Progenitor cell of endocrine pancreas (in vitro differentiated cells): ENCODE measurements around the gene L3MBTL3. TPM values are rescaled to one million over a fixed set of nuclear protein-coding genes. Genes with fewer than 3 reads are reported as not detected.

Experiments used
- DNase-seq: peaks from one replicate; pipeline ENCODE4 v3.0.0; 2021; ENCODE audit warnings: low spot score; ENCODE audit not compliant: unreplicated experiment
- H3K27ac Mint-ChIP-seq: 2 replicates; pipeline ENCODE4 v1.8.0; 2021; ENCODE audit warnings: mild to moderate bottlenecking, moderate library complexity, mixed read lengths
- H3K27me3 Mint-ChIP-seq: 2 replicates; pipeline ENCODE4 v1.8.0; 2021; ENCODE audit warnings: mixed read lengths
- H3K36me3 Mint-ChIP-seq: 2 replicates; pipeline ENCODE4 v1.8.0; 2022; ENCODE audit warnings: mixed read lengths; ENCODE audit not compliant: insufficient read depth
- H3K4me1 Mint-ChIP-seq: 2 replicates; pipeline ENCODE4 v1.8.0; 2021; ENCODE audit warnings: low read depth, mixed read lengths
- H3K4me3 Mint-ChIP-seq: 2 replicates; pipeline ENCODE4 v1.8.0; 2021; ENCODE audit warnings: low read depth, mild to moderate bottlenecking, moderate library complexity, mixed read lengths
- H3K9me3 Mint-ChIP-seq: 2 replicates; pipeline ENCODE4 v1.8.0; 2021; ENCODE audit warnings: low read depth, mixed read lengths
- CTCF ChIP-seq: fragments of 200-600 bp; sonication (generic); IDR thresholded peaks from one replicate; pipeline ENCODE4 v1.5.0; 2021; ENCODE audit warnings: antibody characterized with exemption, mild to moderate bottlenecking; ENCODE audit not compliant: unreplicated experiment
- total RNA-seq: library from RNA; stranded (reverse); gene quantifications from 2 replicates; pipeline ENCODE4 v1.2.1, GENCODE V29; 2021

L3MBTL3 gene
- total RNA-seq, 1 donor from 2014 or later = 30.3 TPM

- no peak for DNase-seq
- H3K36me3 Mint-ChIP-seq = peaks cover 19% of the 10 kb centered on the region
- peaks cover 3% of the 10 kb centered on the region for H3K9me3 Mint-ChIP-seq
- H3K27ac Mint-ChIP-seq = no peak overlapping the region
- peaks cover 7% of the 10 kb centered on the region for H3K4me1 Mint-ChIP-seq
- H3K27me3 Mint-ChIP-seq = no peaks in the 10 kb centered on the region
- no peak for TF ChIP-seq CTCF
- H3K4me3 Mint-ChIP-seq = no peak overlapping the region
These were observed 27.2 kb downstream of the L3MBTL3 start for GRCh38 chr6:130045622-130046021.

- peaks cover 6% of the 10 kb centered on the region for H3K4me1 Mint-ChIP-seq
- no peak overlapping the region for H3K4me3 Mint-ChIP-seq
- no peaks in the 10 kb centered on the region for H3K9me3 Mint-ChIP-seq
- H3K36me3 Mint-ChIP-seq = peaks cover 24% of the 10 kb centered on the region
- no peaks in the 10 kb centered on the region for H3K27me3 Mint-ChIP-seq
- no peak overlapping the region for H3K27ac Mint-ChIP-seq
- TF ChIP-seq CTCF = no peak
- no peak for DNase-seq
These were observed 28.3 kb downstream of the L3MBTL3 start for GRCh38 chr6:130046671-130047070.

GRCh38 chr6:130047088-130047995 lies 29.0 kb downstream of the L3MBTL3 start:
- no peak for DNase-seq
- H3K27ac Mint-ChIP-seq = no peak overlapping the region
- H3K36me3 Mint-ChIP-seq = peaks cover 25% of the 10 kb centered on the region
- no peak for TF ChIP-seq CTCF
- no peak overlapping the region for H3K4me3 Mint-ChIP-seq
- H3K27me3 Mint-ChIP-seq = no peaks in the 10 kb centered on the region
- H3K9me3 Mint-ChIP-seq = no peaks in the 10 kb centered on the region
- peaks cover 6% of the 10 kb centered on the region for H3K4me1 Mint-ChIP-seq

GRCh38 chr6:130050230-130050629 lies 31.8 kb downstream of the L3MBTL3 start:
- Mint-ChIP-seq H3K9me3 (no peaks in the 10 kb centered on the region), H3K4me1 (no peaks in the 10 kb centered on the region), H3K4me3 (no peak overlapping the region), H3K36me3 (peaks cover 34% of the 10 kb centered on the region), H3K27me3 (no peaks in the 10 kb centered on the region), H3K27ac (no peak overlapping the region)
- no peak for DNase-seq
- TF ChIP-seq CTCF = no peak

- Mint-ChIP-seq H3K4me3 (no peak overlapping the region), H3K36me3 (peaks cover 50% of the 10 kb centered on the region), H3K27me3 (no peaks in the 10 kb centered on the region), H3K4me1 (no peaks in the 10 kb centered on the region), H3K27ac (peak overlapping the region; percentile 13), H3K9me3 (no peaks in the 10 kb centered on the region)
- DNase-seq = no peak
- no peak for TF ChIP-seq CTCF
These were observed 36.3 kb downstream of the L3MBTL3 start for GRCh38 chr6:130054725-130055124.
